Measurements from ENCODE around the gene RAB11FIP3. TPM values are rescaled to one million over a fixed set of nuclear protein-coding genes. Genes with fewer than 3 reads are reported as not detected.

RAB11FIP3 gene
- total RNA-seq, 4 donors from 2014 or later, result 55.5 to 136 (median 106) TPM

DNA sequence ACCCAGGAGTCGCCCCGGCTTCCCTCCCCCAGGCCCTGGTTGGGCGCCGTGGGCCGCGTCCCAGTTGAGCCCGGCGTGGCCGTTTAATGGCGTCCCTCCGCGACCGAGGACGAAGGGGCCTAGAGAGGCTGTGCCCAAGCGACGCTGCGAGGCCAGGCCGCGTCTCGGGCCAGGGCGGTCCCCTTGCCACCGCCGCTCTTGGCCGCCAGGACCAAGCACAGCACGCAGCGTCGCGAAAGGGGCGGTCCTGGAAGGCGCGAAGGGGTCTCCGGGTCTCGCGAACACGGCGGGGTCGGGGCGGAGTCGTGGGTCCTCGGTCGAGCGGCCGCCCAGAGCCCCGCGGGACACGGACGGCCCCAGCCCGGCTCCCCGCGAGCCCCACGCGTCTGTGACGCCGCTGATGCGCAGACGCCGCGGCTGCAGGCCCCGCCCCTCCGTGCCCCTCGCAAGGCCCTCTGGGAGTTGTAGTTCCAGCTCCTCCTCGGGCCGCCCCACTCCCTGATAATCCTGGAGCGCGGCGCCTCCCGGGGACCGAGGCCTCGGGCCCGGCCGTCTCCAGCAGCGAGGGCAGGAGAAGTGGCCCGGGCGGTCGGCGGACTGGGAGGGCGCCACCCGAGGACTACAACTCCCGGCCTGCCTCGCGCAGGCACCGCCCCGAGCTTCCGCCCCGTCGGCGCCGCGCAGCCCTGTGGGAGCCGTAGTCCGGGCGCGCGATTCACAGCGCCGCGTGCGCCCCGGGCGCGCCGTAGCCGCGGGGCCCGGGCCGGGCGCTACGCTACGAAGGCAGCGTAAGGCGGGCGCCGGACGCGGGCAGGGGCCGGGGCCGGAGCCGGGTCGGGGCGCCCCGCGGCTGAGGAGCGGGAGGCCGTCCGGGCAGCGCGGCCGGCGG is 101.8 kb downstream of the RAB11FIP3 start, which contains the start of gene CAPN15:
CAPN15 (plus strand) TSS at position 698 of the 889 bp plus-strand sequence. CDS start 19,127 bp downstream, outside the sequence.
- Histone ChIP-seq H3K27ac (peak within 1 kb of the TSS; percentile 89 to 96 (median 94)), H3K4me3 (peak within 1 kb of the TSS; percentile 62 to 84 (median 73)), H3K36me3 (no peaks in the 10 kb centered on the region), H3K4me1 (peaks cover 0 to 57% (median 27%) of the 10 kb centered on the region in 4 donors), H3K27me3 (no peaks in the 10 kb centered on the region), H3K9me3 (no peaks in the 10 kb centered on the region)
- TF ChIP-seq, protein P1, sequence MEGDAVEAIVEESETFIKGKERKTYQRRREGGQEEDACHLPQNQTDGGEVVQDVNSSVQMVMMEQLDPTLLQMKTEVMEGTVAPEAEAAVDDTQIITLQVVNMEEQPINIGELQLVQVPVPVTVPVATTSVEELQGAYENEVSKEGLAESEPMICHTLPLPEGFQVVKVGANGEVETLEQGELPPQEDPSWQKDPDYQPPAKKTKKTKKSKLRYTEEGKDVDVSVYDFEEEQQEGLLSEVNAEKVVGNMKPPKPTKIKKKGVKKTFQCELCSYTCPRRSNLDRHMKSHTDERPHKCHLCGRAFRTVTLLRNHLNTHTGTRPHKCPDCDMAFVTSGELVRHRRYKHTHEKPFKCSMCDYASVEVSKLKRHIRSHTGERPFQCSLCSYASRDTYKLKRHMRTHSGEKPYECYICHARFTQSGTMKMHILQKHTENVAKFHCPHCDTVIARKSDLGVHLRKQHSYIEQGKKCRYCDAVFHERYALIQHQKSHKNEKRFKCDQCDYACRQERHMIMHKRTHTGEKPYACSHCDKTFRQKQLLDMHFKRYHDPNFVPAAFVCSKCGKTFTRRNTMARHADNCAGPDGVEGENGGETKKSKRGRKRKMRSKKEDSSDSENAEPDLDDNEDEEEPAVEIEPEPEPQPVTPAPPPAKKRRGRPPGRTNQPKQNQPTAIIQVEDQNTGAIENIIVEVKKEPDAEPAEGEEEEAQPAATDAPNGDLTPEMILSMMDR (IDR thresholded peaks at IDR 0.05), result peak in 4 of 6 experiments; percentile 11 to 70 (median 62)
- peak; percentile 72 to 80 for TF ChIP-seq POLR2A (IDR thresholded peaks at IDR 0.05)
- DNase-seq, result peak; percentile 79 to 93 (median 92)

DNA sequence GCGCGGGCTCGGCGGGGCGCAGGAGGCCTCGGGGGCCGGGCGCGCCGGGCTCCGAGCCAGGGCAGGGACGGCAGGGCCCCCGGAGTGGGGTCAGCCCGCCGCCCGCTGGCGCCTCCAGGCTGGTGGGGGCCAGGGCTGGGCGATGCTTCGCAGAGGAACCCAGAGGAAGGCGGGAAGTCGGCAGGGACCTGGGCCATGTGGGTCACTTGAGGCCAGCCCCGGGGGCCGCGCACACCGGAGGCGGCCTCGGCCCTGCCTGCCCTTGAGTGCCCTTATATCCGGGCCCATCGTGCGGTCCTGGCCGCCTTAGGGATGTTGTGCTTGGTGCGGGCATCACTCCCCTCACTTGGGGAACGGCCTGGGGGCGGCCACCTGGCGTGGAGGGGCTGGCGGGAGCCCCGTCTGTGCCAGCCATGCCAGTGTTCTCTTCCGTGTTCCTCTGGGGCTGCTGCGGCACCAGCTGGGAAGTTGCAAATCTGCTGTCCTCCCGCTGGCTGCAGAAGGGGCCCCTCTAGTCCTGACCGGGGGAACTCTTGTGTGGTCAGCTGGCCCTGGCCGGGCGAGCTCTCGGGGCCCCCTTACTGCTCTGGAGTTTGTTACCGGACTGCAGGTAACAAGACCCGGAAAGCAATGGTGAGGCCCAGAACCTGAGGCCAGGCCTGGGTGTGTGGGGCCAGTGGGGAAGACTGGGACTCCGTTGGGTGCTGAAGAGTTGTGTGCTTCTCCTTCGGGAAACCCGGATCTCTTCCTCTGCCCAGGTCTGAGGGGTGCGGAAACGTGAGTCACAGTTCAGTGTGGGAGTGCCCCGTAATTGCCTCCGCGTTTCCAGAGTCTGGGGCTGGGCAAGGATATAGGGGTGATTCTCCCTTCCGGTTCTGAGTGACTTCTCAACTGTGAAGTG is 102.9 kb downstream of the RAB11FIP3 start:
- peak; percentile 30 to 88 (median 85) for DNase-seq
- Histone ChIP-seq H3K27ac (peak overlapping the region; percentile 77 to 95 (median 81)), H3K36me3 (no peaks in the 10 kb centered on the region), H3K9me3 (no peaks in the 10 kb centered on the region), H3K4me3 (peak overlapping the region; percentile 62 to 84 (median 73)), H3K27me3 (no peaks in the 10 kb centered on the region), H3K4me1 (peaks cover 0 to 65% (median 27%) of the 10 kb centered on the region in 4 donors)
- peak; percentile 93 to 97 for TF ChIP-seq POLR2A (IDR thresholded peaks at IDR 0.05)
- TF ChIP-seq, protein P1 (IDR thresholded peaks at IDR 0.05), result no peak

DNA sequence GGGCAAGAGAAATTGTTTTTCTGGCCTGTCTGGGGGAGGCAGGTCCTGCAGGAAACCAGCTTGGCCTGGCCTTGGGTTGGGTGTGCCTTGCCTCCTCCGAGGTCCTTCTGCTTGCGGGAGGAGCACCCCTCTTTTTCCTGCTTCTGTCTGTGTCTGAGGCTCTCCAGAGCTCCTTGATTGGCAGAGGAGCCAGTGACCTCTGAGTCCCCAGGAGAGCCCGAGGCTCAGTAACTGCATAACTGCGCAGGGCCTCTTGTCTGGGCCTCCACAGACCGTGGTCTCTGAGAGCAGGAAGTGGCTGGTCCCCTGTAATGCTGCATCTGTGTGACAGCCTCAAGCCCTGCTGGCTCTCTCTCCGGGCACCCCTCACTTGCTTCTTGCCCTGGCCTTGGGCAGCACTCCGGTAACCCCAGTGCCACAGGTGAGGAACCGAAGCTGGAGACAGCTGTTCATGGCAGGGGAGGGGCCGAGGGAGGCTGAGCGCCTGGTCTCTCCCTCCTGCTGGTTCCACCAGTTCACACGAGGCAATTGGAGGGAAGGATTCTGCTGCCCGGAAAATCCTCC is 103.6 kb downstream of the RAB11FIP3 start:
- no peaks in the 10 kb centered on the region for H3K9me3 ChIP-seq
- H3K4me1 ChIP-seq, result peaks cover 0 to 65% (median 27%) of the 10 kb centered on the region in 4 donors
- H3K4me3 ChIP-seq, result peak overlapping the region; percentile 62 to 84 (median 73)
- DNase-seq, result peak in 2 of 3 donors; percentile 30 to 60
- peak overlapping the region; percentile 77 to 95 (median 81) for H3K27ac ChIP-seq
- H3K27me3 ChIP-seq, result no peaks in the 10 kb centered on the region
- no peaks in the 10 kb centered on the region for H3K36me3 ChIP-seq
- TF ChIP-seq POLR2A (IDR thresholded peaks at IDR 0.05), result peak in 1 of 2 donors; percentile 4
- TF ChIP-seq, protein P1 (IDR thresholded peaks at IDR 0.05), result no peak

DNA sequence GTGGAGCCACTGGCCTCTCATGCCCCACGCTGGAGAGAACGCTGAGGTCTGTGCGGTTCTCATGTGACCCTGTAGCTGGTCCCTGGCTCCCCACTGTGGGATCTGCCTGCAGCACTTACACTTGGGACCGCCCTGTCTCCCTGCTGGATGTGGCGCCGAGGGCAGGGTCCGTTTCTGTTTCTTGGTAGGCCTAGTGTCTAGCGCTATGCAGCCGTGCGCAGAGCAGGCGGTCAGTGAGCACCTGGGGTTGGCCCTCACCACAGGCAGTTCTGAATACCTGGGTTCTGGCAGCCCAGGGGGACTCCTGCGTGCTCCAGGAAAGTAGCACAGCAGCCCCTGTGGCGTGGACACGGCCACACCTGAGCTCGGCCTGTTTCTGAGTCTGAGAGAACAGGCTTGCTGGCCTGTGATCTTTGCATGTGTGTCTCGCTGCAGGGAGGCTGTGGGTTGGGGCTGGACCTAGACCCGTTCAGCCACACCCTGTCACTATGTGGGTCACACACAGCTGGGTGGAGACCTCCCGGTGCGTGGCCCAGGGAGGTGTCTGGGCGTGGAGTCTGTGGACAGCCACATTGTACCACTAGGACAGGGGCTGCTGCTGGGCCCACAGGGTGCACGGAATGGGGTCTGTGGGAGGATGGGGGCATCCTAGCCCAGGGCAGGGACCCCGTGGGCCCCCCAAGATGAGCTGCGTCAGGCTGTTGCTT is 104.8 kb downstream of the RAB11FIP3 start:
- Histone ChIP-seq H3K9me3 (no peaks in the 10 kb centered on the region), H3K4me1 (peaks cover 0 to 61% (median 27%) of the 10 kb centered on the region in 4 donors), H3K27ac (peak overlapping the region; percentile 3 to 95 (median 81)), H3K27me3 (no peaks in the 10 kb centered on the region), H3K36me3 (no peaks in the 10 kb centered on the region), H3K4me3 (peak overlapping the region in 2 of 4 donors; percentile 72 to 74)
- peak in 2 of 3 donors; percentile 78 to 82 for DNase-seq
- peak; percentile 36 to 69 for TF ChIP-seq POLR2A (IDR thresholded peaks at IDR 0.05)
- TF ChIP-seq, protein P1 (IDR thresholded peaks at IDR 0.05), result peak in 1 of 6 experiments; percentile 14
